RWPE2 (cell line): ENCODE results near the gene GIMAP6.

Source experiments
- ATAC-seq: fragments of 200-7000 bp; cut with Tn5 transposase; 3 replicates; pipeline ENCODE4 v1.9.1; 2021; ENCODE audit warnings: low read depth
- DNase-seq: peaks from one replicate; pipeline ENCODE4 v3.0.0-alpha.2; 2020; ENCODE audit warnings: low spot score
- H3K27ac ChIP-seq: fragments of 450-650 bp; 2 replicates; pipeline ENCODE4 v1.5.1; 2017; ENCODE audit warnings: mild to moderate bottlenecking; ENCODE audit not compliant: poor library complexity, severe bottlenecking
- H3K27me3 ChIP-seq: fragments of 250-450 bp; sonication (Bioruptor Pico); 2 replicates; pipeline ENCODE4 v1.5.1; 2021; ENCODE audit warnings: mild to moderate bottlenecking, moderate library complexity; ENCODE audit not compliant: insufficient read depth, poor library complexity, severe bottlenecking
- H3K36me3 ChIP-seq: fragments of 250-450 bp; sonication (Bioruptor Pico); 2 replicates; pipeline ENCODE4 v1.5.1; 2020; ENCODE audit warnings: low read depth, mild to moderate bottlenecking, moderate library complexity
- H3K4me1 ChIP-seq: fragments of 250-450 bp; sonication (Bioruptor Pico); 2 replicates; pipeline ENCODE4 v1.5.1; 2021; ENCODE audit warnings: mild to moderate bottlenecking, moderate library complexity; ENCODE audit not compliant: insufficient read depth, poor library complexity, severe bottlenecking
- H3K4me3 ChIP-seq: fragments of 250-450 bp; sonication (Bioruptor Pico); 2 replicates; pipeline ENCODE4 v1.5.1; 2021; ENCODE audit warnings: mild to moderate bottlenecking, moderate library complexity; ENCODE audit not compliant: severe bottlenecking
- H3K9me3 ChIP-seq: fragments of 250-450 bp; sonication (Bioruptor Pico); 2 replicates; pipeline ENCODE4 v1.5.1; 2021; ENCODE audit warnings: mild to moderate bottlenecking, moderate library complexity; ENCODE audit not compliant: severe bottlenecking
- TF ChIP-seq, protein P1 (sequence below): fragments of 450-650 bp; IDR thresholded peaks from one replicate; pipeline ENCODE4 v1.5.1; 2017; ENCODE audit warnings: mild to moderate bottlenecking, moderate library complexity; ENCODE audit not compliant: poor library complexity, severe bottlenecking

Gene GIMAP6

DNA sequence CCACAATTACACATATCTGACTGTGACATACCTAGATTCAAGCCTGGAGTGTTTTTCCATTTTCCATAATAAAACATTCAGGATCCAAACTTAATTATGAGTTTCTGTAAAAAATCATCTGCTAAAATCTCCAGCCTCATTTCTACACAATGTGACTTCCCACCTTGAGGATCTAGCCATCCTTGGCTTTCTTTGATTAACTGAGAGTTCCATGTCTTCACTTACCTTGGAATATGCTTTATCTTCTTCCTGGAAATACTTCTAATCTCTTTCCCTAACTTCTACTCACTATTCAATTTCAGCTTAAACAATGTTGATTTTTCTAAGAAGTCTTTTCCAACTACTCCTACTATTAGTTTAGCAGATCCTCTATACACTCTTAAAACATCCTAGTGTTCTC, 36.8 kb upstream of the GIMAP6 start:
- Histone ChIP-seq H3K36me3 (no peaks in the 10 kb centered on the region), H3K4me1 (no peaks in the 10 kb centered on the region), H3K27me3 (no peaks in the 10 kb centered on the region), H3K9me3 (no peaks in the 10 kb centered on the region), H3K27ac (no peak overlapping the region), H3K4me3 (no peak overlapping the region)
- no peak for ATAC-seq
- TF ChIP-seq, protein P1, sequence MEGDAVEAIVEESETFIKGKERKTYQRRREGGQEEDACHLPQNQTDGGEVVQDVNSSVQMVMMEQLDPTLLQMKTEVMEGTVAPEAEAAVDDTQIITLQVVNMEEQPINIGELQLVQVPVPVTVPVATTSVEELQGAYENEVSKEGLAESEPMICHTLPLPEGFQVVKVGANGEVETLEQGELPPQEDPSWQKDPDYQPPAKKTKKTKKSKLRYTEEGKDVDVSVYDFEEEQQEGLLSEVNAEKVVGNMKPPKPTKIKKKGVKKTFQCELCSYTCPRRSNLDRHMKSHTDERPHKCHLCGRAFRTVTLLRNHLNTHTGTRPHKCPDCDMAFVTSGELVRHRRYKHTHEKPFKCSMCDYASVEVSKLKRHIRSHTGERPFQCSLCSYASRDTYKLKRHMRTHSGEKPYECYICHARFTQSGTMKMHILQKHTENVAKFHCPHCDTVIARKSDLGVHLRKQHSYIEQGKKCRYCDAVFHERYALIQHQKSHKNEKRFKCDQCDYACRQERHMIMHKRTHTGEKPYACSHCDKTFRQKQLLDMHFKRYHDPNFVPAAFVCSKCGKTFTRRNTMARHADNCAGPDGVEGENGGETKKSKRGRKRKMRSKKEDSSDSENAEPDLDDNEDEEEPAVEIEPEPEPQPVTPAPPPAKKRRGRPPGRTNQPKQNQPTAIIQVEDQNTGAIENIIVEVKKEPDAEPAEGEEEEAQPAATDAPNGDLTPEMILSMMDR, result no peak
- no peak for DNase-seq

DNA sequence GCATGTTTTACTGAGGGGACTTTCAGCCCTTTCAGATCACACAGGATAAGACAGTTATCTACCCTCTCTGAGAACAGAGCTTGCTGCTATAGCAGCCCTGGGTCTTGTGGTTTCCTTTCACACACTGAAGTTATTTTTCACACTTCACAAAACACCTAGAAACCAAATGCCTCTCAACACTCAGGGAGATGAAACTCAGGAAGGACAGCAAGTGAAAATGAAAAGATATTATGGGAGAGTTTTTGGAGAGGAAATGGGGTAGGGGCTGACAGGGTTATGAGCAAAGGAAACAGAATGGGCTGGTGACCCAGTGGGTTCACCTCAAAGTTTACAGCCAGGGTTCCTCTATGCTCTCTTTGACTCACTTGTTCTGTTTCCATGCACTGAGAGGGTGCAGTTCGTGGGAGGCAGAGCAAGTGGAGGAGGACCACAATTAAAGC, 36.3 kb upstream of the GIMAP6 start:
- Histone ChIP-seq H3K27ac (no peak overlapping the region), H3K36me3 (no peaks in the 10 kb centered on the region), H3K27me3 (no peaks in the 10 kb centered on the region), H3K4me1 (no peaks in the 10 kb centered on the region), H3K4me3 (no peak overlapping the region), H3K9me3 (no peaks in the 10 kb centered on the region)
- TF ChIP-seq, protein P1, result no peak
- ATAC-seq (no peak), DNase-seq (no peak)

DNA sequence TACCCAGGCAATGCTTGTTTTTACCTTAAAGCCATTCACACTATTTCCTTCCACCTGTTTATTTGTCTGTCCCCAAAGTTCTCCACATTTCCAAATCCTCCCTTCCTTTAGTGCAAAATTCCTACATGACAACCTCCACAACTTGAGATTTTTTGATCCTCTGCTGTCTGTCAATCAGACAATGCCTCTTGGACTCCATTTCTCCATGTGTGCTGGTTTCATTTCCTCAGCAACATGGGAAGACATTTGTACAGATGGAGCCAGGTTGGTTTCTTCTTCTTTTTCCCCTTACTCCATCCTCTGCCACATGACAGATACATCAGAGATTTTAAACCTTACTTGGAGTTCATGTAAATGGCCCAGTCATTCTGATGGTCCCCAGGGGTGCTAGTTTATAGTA, 34.2 kb upstream of the GIMAP6 start:
- ATAC-seq (no peak), DNase-seq (no peak)
- Histone ChIP-seq H3K27ac (no peak overlapping the region), H3K9me3 (no peaks in the 10 kb centered on the region), H3K4me3 (no peak overlapping the region), H3K27me3 (no peaks in the 10 kb centered on the region), H3K4me1 (no peaks in the 10 kb centered on the region), H3K36me3 (no peaks in the 10 kb centered on the region)
- TF ChIP-seq, protein P1, result no peak

DNA sequence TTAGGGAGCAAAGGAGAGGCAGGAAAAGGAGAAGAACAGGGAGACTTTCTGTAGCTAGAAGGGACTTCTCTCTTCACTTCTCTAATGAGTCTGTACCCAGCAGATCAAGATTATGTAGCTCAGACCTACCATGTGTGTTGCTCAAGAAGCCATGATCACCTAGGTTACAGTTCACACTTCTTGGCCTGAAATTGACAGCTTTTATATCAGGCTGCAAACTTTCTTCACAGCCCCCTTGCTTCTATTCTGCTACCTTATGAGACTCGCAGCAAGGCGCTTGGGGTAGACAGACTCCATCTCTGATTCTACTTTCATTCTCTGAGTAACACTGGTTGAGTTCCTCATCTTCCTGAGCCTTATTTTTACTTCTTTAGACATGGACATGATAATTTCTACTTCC, 33.7 kb upstream of the GIMAP6 start:
- H3K27me3 ChIP-seq, result no peaks in the 10 kb centered on the region
- no peaks in the 10 kb centered on the region for H3K9me3 ChIP-seq
- H3K36me3 ChIP-seq, result no peaks in the 10 kb centered on the region
- no peak for DNase-seq
- H3K4me3 ChIP-seq, result no peak overlapping the region
- H3K4me1 ChIP-seq, result no peaks in the 10 kb centered on the region
- H3K27ac ChIP-seq, result no peak overlapping the region
- ATAC-seq, result no peak
- TF ChIP-seq, protein P1, result no peak

DNA sequence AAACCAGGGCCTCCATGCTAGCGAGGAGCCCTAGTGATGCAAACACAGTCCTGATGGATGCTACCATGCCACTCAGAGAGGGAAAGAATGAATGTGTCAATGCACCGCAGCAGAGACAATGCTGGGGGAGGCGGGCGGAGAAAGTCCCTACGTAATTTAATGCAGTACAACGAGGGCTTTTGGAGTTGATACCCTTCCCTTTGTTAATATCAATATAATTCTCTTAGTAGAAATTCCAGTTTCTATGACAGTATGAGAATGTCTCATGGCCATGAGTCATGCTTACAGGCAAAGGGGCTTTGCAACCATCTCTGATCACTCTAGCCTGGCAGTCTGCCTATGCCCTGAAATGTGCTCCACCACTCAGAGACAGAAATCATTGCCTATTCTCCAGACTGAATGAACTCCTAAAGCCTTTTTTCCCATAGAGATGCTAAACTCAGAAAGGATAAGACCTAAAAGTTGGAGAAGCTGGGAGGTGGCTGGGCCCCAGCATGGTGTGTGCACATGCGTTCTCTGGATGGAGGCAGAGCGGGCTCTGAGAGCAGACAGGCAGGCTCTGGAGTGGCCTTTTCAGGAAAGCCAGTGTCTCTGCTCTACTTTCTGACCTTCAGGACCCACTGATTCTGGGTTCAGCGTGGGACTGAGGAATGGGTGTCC, 33.0 kb upstream of the GIMAP6 start:
- no peaks in the 10 kb centered on the region for H3K4me1 ChIP-seq
- ATAC-seq, result no peak
- no peak overlapping the region for H3K27ac ChIP-seq

More for the DNA sequence above, 33.0 kb upstream of the GIMAP6 start:
- no peak for DNase-seq
- Histone ChIP-seq H3K9me3 (no peaks in the 10 kb centered on the region), H3K36me3 (no peaks in the 10 kb centered on the region), H3K27me3 (no peaks in the 10 kb centered on the region), H3K4me3 (no peak overlapping the region)
- TF ChIP-seq, protein P1, result no peak
